Fibroblast of lung (primary cell): ENCODE measurements around the gene KRT36. TPM values are rescaled to one million over a fixed set of nuclear protein-coding genes. Genes with fewer than 3 reads are reported as not detected.

Experiments
- DNase-seq, 2 donors: peaks; one replicate each; pipeline versions ENCODE4 v3.0.0 to v3.0.0-alpha.2; 2010; ENCODE audit warnings: low read depth in 2 of 2
- H2AFZ ChIP-seq: 2 replicates; pipeline ENCODE4 v1.5.1; 2012; ENCODE audit warnings: low read length, control low read depth, inconsistent platforms
- H3K27ac ChIP-seq: 2 replicates; pipeline ENCODE4 v1.5.1; 2011; ENCODE audit warnings: low read length, control low read depth; ENCODE audit not compliant: insufficient read depth
- H3K27me3 ChIP-seq: 2 replicates; pipeline ENCODE4 v1.5.1; 2011; ENCODE audit warnings: mild to moderate bottlenecking, low read length; ENCODE audit not compliant: control insufficient read depth, insufficient read depth
- H3K36me3 ChIP-seq: 2 replicates; pipeline ENCODE4 v1.5.1; 2011; ENCODE audit warnings: low read length; ENCODE audit not compliant: control insufficient read depth, insufficient read depth
- H3K4me1 ChIP-seq: 2 replicates; pipeline ENCODE4 v1.5.1; 2011; ENCODE audit warnings: low read length; ENCODE audit not compliant: control insufficient read depth, insufficient read depth; ENCODE audit errors: extremely low read depth
- H3K4me2 ChIP-seq: 2 replicates; pipeline ENCODE4 v1.5.1; 2011; ENCODE audit warnings: low read length, control low read depth; ENCODE audit not compliant: insufficient read depth; ENCODE audit errors: extremely low read depth
- H3K4me3 ChIP-seq, 4 experiments: fragments of 200-600 bp in 1 of 4; sonication (generic) in 1 of 4; replicated peaks in 1 of 4; 2 replicates each; pipeline ENCODE4 v1.5.1; 2011 to 2016; ENCODE audit warnings: low read length in 4 of 4, low read depth in 3 of 4, mild to moderate bottlenecking in 3 of 4, control low read depth in 2 of 4, inconsistent platforms in 1 of 4, mixed read lengths in 1 of 4; ENCODE audit not compliant: insufficient read depth in 1 of 4; ENCODE audit errors: control extremely low read depth in 1 of 4
- H3K79me2 ChIP-seq: 2 replicates; pipeline ENCODE4 v1.5.1; 2012; ENCODE audit warnings: mild to moderate bottlenecking, low read length, inconsistent platforms; ENCODE audit not compliant: control insufficient read depth, insufficient read depth
- H3K9ac ChIP-seq: 2 replicates; pipeline ENCODE4 v1.5.1; 2011; ENCODE audit warnings: mild to moderate bottlenecking, low read length, control low read depth; ENCODE audit not compliant: insufficient read depth
- H3K9me3 ChIP-seq: 2 replicates; pipeline ENCODE4 v1.5.1; 2012; ENCODE audit warnings: low read depth, low read length; ENCODE audit not compliant: control insufficient read depth, insufficient read depth
- H4K20me1 ChIP-seq: 2 replicates; pipeline ENCODE4 v1.5.1; 2011; ENCODE audit warnings: low read length; ENCODE audit not compliant: control insufficient read depth, insufficient read depth; ENCODE audit errors: extremely low read depth
- EZH2 ChIP-seq: IDR thresholded peaks from 2 replicates; pipeline ENCODE4 v1.5.1; 2012; ENCODE audit warnings: low read length, control low read depth, mild to moderate bottlenecking; ENCODE audit errors: missing control alignments
- polyA plus RNA-seq, 2 donors: library from polyadenylated mRNA; depleted of rRNA in 1 of 2; stranded (reverse) in 1 of 2; unstranded in 1 of 2; fragments of >200 nt; gene quantifications; 2 replicates each; pipeline ENCODE4 v1.2.1, GENCODE V29; 2011 to 2012; ENCODE audit warnings: missing spikeins in 1 of 2
- total RNA-seq: library from RNA; depleted of rRNA; stranded (reverse); fragments of >200 nt; gene quantifications from 2 replicates; pipeline ENCODE4 v1.2.1, GENCODE V29; 2014
- TF ChIP-seq, protein P1 (sequence below), 2 donors: IDR thresholded peaks in 1 of 2; conservative IDR thresholded peaks in 1 of 2; 1 replicate in 1 of 2; 2 replicates in 1 of 2; pipeline ENCODE4 v1.5.1; 2011 to 2012; ENCODE audit warnings: low read length in 2 of 2, control low read depth in 1 of 2, inconsistent platforms in 1 of 2, low read depth in 1 of 2, mild to moderate bottlenecking in 1 of 2

Gene KRT36
- total and polyA plus RNA-seq, 2 donors (not counting 1 experiment from before 2014, with no cell fraction given), result 0.03 TPM; not detected in 1

DNA sequence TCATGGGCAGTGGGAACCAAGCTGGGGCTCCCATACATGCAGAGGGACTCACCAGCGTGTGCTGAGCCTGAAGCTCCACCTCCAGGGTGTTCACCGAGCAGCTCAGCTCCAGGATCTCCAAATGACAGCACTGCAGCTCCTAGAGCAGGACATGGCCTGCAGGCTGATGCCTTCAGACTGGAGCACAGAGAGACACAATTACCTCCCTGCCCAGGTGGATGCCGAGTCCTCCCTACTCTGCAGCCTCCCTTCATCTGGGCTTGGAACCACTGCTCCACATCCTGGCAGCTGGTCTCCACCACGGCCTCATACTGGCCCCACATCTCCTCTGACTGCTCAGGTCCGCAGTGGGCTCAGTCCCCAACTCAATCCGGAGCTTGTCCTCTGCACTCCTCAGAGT is 40.7 kb downstream of the KRT36 start:
- Histone ChIP-seq H3K27me3 (peaks cover 2% of the 10 kb centered on the region), H3K9me3 (no peaks in the 10 kb centered on the region), H3K27ac (no peak overlapping the region), H3K79me2 (no peaks in the 10 kb centered on the region), H3K36me3 (no peaks in the 10 kb centered on the region), H3K4me3 (no peak overlapping the region), H3K4me2 (no peak overlapping the region), H4K20me1 (no peaks in the 10 kb centered on the region), H3K4me1 (peaks cover 2% of the 10 kb centered on the region), H2AFZ (no peak overlapping the region), H3K9ac (no peak overlapping the region)
- DNase-seq, result no peak
- TF ChIP-seq, protein P1, sequence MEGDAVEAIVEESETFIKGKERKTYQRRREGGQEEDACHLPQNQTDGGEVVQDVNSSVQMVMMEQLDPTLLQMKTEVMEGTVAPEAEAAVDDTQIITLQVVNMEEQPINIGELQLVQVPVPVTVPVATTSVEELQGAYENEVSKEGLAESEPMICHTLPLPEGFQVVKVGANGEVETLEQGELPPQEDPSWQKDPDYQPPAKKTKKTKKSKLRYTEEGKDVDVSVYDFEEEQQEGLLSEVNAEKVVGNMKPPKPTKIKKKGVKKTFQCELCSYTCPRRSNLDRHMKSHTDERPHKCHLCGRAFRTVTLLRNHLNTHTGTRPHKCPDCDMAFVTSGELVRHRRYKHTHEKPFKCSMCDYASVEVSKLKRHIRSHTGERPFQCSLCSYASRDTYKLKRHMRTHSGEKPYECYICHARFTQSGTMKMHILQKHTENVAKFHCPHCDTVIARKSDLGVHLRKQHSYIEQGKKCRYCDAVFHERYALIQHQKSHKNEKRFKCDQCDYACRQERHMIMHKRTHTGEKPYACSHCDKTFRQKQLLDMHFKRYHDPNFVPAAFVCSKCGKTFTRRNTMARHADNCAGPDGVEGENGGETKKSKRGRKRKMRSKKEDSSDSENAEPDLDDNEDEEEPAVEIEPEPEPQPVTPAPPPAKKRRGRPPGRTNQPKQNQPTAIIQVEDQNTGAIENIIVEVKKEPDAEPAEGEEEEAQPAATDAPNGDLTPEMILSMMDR (conservative IDR thresholded peaks at IDR 0.05 in 1 of 2, IDR thresholded peaks at IDR 0.05 in 1 of 2; ENCODE audit: low read depth in 1 of 2, low read length in 2 of 2), result no peak
- no peak for TF ChIP-seq EZH2

DNA sequence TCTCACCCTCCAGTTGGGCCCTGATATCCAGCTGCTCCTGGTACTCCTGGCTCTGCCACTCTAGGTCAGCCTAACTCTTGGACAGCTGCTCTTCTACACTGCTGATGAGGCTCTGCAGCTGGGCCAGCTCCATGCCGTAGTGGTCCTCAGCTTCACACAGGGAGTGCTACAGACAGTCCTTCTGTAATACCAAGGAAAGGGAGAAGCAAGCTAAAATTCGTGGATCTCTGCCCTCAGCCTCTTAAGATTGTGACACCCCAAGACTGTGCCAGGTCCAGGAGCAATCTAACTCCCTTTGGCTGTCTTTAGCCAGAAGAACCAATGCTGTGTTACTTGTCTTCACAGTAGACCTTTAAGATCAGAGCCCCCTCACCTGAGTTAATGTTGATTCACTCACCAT is 41.2 kb downstream of the KRT36 start:
- Histone ChIP-seq H3K36me3 (no peaks in the 10 kb centered on the region), H2AFZ (no peak overlapping the region), H3K4me2 (no peak overlapping the region), H3K4me1 (peaks cover 2% of the 10 kb centered on the region), H3K4me3 (no peak overlapping the region), H3K79me2 (no peaks in the 10 kb centered on the region), H3K9ac (no peak overlapping the region), H3K27ac (no peak overlapping the region), H4K20me1 (no peaks in the 10 kb centered on the region), H3K9me3 (no peaks in the 10 kb centered on the region), H3K27me3 (peaks cover 2% of the 10 kb centered on the region)
- DNase-seq, result no peak
- TF ChIP-seq, protein P1 (conservative IDR thresholded peaks at IDR 0.05 in 1 of 2, IDR thresholded peaks at IDR 0.05 in 1 of 2; ENCODE audit: low read depth in 1 of 2, low read length in 2 of 2), result no peak
- TF ChIP-seq EZH2, result no peak

DNA sequence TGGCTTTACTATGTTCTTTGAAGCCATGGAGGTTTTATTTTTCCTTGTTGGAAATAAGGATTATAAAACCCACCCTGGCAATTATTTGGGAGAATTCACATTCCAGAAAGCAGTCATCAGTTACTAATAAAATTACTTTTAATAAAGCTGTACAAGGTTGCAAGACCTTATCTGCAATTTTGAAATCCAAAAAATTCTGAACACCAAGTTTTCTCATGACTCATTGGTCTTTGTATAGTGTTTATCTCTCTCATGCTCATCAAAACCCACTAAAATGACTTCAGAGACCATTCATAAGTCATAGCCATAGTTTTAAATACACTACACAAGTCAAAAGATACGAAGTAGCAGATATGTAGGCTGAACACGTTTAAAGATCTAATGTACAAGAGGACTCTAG is 42.9 kb downstream of the KRT36 start:
- H3K79me2 ChIP-seq, result no peaks in the 10 kb centered on the region
- no peak overlapping the region for H3K9ac ChIP-seq
- no peaks in the 10 kb centered on the region for H3K36me3 ChIP-seq
- H3K4me2 ChIP-seq, result no peak overlapping the region
- no peaks in the 10 kb centered on the region for H4K20me1 ChIP-seq
- H3K27me3 ChIP-seq, result peaks cover 2% of the 10 kb centered on the region
- H2AFZ ChIP-seq, result no peak overlapping the region
- H3K9me3 ChIP-seq, result no peaks in the 10 kb centered on the region
- TF ChIP-seq, protein P1 (conservative IDR thresholded peaks at IDR 0.05 in 1 of 2, IDR thresholded peaks at IDR 0.05 in 1 of 2; ENCODE audit: low read depth in 1 of 2, low read length in 2 of 2), result no peak
- TF ChIP-seq EZH2, result no peak
- peaks cover 2% of the 10 kb centered on the region for H3K4me1 ChIP-seq
- H3K4me3 ChIP-seq, result no peak overlapping the region
- peak overlapping the region; percentile 22 for H3K27ac ChIP-seq
- DNase-seq, result peak; percentile 34 to 89
